Fibroblast of skin of back (primary cell): Measurements from ENCODE around the gene DIAPH2.

Experiments
- DNase-seq: peaks from one replicate; pipeline ENCODE4 v3.0.0-alpha.2; 2013

The DIAPH2 gene

DNA sequence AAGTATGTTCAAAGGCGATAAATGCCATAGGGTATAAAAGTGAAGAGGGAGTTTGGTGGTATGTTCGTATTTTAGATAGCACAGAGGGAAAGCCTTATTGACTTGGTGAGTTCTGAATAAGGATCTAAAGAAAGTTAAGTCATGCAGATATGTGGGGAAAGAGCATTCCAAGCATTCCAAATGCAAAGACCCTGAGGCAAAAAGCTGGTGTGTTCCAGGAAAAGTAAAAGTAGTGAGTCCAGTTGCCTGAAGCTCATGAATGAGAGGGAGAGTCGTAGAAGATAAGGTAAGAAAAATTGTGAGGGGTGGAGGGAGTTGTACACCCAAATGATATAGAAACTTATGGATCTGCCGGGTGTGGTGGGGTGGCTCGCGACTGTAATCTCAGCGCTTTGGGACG, 625.7 kb downstream of the DIAPH2 start:
- DNase-seq: peak; percentile 42

DNA sequence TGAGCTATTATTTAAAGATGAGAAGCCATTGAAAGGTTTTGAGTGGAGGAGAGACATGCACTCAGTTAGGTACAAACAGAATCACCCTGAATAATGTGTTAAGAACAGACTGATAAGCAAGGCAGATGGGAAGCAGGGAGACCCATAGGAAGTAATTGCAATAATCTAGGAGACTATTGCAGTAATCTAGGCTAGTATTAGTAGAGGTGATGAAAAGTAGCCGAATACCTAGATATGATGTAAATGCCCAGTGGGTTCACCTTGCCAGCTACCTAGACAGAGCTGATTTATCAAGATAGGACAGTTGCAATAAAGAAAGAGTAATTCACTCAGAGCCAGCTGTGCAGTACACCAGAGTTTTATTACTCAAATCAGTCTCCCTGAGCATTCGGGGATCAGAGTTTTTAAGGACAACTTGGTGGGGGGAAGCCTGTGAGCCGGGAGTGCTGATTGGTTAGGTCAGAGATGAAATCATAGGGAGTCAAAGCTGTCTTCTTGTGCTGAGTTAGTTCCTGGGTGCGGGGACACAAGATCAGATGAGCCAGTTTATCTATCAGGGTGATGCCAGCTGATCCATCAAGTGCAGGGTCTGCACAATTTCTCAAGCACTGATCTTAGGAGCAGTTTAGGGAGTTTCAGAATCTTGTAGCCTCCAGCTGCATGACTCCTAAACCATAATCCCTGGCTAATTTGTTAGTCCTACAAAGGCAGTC, 626.6 kb downstream of the DIAPH2 start:
- DNase-seq: no peak

DNA sequence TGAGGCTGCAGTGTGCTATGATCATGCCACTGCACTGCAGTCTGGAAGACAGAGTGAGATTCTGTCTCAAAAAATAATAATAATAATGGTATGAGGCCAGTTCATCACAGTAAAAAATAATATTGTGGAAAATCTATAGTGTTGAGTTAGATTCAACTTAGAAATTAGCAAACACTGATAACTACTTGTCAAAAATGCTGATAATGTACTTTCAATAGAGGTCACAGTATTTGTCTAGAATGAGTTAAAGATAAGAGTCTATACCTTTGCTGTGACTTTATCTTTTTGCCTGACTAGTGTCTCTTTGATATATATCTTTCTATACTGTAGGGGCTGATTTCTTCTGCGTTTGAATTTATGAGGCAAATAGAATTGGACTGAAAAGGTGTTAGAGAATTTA, 629.7 kb downstream of the DIAPH2 start:
- no peak for DNase-seq

DNA sequence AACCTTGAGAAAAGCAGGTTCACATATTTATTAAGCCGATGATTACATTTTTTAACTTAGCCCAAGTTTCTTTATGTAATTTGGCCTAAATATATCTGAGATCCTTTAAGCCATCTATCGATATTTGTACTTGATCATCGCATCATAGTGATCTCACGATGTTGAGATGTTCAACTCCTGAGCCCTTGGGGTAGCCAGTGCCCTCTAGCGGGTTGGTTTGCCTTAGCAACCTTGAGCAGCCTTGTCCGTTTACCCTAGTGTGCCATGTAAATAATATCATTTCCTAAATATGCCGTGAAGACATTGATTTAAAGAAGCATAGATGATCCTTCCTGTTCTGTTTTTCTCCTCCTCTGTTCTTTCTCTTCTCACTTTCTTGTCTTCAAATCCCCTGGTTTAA, 631.3 kb downstream of the DIAPH2 start:
- no peak for DNase-seq

DNA sequence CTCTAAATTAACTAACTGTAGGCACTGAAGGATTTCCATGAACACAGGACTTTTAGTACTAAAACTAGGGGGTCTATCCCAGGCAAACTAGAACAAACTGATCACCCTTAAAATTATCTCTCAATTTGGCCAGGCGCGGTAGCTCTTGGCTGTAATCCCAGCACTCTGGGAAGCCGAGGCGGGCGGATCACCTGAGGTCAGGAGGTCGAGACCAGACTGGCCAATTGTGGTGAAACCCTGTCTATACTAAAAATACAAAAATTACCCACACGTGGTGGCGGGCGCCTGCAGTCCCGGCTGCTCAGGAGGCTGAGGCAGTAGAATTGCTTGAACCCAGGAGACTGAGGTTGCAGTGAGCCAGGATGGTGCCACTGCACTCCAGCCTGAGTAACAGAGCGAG, 635.7 kb downstream of the DIAPH2 start:
- no peak for DNase-seq

DNA sequence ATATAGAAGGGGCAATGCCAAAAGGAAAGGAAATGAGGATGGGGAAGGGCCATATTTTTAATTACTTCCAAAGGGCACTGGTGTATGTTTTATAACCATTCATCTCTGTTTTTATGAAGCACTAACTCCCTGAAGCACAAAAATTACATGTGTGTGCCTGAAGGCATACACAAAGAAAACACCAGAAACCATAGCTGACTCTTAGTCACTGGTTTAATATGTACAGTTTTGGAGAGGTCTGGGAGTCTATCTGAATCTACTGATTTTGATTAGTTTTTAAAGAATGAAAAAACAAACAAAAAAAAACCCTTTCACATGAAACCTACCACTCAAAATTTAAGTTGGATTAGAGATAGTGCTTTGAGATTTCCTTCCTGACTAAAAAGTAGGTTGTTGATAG, 637.8 kb downstream of the DIAPH2 start:
- DNase-seq: peak; percentile 35

DNA sequence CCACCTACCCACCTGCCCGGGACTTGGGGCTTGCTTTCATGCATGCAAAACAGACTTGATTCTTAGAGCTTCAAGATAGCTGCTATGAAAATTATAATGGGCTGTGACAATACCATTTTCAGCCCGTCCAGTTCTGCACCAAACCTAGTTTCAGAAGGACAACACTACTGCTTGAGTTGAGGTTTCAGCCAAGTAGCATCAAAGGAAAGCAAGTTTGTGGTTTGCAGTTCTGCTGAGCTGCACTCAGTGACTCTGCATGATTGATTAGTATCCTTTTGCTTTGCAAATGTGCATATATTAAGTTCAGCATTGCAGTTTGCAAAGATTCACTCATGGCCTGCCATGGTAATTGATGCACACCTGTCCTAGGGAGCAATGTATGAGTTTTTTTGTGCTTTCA, 641.8 kb downstream of the DIAPH2 start:
- DNase-seq: no peak

DNA sequence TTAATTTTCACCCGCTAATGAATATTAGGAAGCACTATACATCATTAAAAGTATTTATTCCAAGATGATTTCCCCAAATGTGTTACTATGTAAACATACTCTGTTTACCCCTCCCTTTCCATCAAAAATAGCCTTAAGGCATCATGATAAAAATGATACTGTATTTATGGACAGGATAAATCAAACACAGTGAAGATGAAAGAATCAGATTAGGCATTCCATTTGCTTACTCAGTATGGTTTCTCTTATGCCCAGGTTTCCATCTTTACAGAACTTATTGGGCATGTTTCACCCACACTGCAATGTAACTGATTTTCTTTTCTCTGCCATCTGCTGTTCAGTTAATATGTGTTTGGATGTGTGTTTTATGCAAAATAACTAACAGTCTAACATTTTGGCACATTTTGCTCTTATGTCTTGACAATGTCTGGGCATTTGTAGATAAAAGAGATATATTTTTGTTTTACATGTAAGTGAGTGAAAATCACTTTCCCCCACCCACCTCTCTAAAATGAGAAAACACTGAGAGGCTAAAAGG, 644.3 kb downstream of the DIAPH2 start:
- DNase-seq: no peak

DNA sequence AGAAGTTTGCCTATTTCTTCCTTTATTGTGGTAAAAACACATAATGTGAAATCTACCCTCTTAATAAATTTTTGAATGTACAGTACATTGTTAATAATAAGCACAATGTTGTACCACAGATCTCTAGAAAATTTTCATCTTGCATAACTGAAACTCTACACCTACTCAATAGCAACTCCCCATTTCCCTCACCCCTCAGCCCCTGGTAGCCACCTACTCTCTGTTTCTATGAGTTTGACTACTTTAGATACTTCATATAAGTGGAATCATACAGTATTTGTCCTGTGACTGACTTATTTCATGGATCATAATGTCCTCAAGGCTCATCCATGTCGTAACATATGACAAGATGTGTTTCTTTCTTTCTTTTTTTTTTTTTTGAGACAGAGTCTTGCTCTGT, 645.5 kb downstream of the DIAPH2 start:
- no peak for DNase-seq

DNA sequence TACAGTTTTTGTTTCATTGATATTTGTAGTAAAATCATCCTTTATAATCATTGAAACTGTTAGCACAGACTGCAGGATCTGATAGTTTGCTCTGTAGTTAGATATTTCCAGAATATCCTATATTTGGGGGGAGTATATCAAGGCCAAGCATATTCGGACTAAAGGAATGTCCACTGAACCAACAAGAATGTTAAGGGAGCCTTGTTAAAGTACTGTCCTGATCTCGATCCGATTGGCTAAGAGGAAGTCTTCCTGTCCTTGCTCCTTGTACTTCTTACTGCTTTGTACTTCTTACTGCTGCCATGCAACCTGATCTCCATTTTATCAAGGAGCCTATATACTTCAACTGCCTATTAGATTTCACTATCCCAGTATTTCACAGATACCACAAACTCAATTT, 648.3 kb downstream of the DIAPH2 start:
- DNase-seq: peak; percentile 55

DNA sequence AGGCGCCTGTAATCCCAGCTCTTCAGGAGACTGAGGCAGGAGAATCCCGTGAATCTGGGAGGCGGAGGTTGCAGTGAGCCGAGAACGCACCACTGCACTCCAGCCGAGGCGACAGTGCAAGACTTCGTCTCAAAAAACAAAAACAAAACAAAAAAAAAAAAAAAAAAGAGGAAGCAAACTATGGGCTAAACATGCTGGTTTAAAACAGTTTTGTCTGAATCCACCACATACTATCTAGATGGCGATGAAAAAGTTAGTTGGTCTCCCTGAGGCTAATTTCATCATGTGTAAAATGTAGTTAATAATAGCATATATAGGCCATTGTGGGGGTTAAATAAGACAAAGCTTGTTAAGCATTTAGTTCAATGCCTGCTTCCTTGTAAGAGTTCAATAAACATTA, 650.2 kb downstream of the DIAPH2 start:
- DNase-seq: no peak

DNA sequence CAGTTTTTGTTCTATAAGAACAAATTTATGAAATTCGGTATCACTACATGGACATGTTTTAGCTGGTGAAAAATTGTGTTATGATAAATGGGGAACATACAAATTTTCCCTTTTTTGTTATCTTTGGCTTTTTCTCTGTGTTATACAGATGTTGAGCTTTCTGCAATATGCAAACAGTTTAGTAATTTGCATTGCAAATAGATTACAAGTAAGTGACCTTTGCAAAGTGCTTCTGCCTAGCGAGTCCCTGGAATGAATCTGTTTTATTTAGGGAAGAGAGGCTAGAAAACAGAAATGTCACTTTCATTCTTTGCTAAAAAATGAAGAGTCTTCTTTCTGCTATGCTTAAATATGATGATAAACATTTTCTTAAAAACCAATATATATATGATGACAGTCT, 660.1 kb downstream of the DIAPH2 start:
- DNase-seq: no peak

DNA sequence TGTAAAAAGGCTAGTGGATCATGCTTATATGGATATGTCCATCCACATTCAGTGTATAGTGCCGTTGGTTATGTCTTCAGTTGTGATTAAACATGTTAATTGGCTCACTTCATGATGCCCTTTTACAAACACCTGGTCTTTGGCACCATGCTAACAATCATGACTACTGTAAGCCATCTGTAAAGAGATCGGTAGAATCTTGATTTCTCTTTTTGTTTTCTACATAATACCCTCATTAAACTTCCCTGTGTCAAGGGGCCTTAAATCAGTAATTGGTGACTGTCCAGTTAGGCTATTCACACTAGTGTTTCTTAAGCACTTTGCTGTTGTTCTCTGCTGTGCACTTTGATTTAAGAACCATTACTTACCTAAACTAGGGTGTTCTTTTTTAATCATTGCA, 674.3 kb downstream of the DIAPH2 start:
- no peak for DNase-seq

DNA sequence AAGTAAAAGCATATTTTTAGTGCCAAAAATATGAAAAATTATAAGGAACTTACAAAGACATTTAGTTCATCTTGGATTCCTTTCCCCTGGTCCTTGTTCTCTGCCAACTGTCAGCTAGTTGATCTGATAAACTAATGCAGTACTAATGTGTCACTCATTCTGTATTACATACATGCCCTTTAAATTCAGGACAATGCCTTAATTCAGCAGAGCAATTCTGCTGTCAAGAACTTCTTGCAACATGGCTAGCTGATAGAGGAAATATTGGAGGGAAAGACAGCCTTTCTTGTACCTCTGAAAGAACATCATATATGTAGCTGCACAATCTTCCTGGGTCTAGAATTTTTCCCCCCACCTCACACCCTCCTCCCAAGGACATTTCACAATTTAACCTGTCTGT, 679.2 kb downstream of the DIAPH2 start:
- no peak for DNase-seq

DNA sequence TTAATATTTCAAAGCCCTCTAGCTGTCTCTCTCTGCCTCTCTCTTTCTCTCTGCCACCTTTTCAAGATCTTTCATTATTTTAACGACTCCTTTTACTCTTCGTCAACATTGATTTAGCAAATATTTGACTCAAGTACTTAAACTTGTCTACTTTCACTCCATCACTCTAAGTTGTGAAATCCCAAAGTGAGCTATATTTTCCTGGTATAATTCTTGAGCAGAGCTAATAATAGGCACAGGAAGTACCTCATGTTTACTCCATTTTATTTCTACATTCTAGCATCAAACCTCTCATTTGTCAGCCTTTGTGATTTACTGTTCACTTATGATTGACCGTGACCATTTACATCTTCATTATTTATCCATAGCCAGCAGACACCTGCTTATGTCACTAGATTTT, 681.6 kb downstream of the DIAPH2 start:
- DNase-seq: no peak

DNA sequence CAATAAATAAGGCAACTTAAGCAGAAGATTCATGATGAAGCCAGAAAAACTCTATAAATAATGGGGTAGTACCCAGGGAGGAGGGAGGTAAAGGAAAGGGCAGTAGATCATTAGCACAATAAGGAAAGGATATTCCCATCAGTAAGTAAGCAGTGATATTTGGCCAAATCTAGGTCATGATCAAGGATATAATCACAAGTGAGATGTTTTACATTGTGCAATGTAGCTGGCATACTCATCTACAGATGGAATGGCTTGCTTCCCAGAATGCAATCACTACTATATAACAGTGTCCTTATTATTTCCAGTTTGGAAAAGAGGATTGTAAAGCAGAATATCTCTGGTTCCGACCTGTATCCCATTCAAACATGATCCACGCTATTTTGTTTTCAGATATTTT, 682.5 kb downstream of the DIAPH2 start:
- DNase-seq: no peak

DNA sequence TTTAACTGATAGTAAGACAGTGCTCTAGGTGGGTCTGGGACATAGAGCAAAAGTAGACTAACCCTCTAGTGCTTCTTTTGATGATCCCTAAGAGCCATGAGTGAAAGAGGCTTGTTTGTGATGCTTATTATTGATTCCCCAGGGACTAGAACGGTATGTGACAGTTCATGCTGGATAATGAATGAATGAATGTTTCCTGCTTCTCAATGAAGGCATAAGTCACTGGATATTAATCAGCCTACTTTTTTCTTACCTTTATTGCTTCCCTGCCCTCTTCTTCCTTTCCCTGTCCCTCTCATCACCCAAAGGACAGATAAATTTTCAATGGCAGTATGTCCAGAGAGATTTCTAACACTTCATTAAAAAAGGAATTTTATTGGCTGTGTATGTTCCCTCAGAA, 685.3 kb downstream of the DIAPH2 start:
- no peak for DNase-seq

DNA sequence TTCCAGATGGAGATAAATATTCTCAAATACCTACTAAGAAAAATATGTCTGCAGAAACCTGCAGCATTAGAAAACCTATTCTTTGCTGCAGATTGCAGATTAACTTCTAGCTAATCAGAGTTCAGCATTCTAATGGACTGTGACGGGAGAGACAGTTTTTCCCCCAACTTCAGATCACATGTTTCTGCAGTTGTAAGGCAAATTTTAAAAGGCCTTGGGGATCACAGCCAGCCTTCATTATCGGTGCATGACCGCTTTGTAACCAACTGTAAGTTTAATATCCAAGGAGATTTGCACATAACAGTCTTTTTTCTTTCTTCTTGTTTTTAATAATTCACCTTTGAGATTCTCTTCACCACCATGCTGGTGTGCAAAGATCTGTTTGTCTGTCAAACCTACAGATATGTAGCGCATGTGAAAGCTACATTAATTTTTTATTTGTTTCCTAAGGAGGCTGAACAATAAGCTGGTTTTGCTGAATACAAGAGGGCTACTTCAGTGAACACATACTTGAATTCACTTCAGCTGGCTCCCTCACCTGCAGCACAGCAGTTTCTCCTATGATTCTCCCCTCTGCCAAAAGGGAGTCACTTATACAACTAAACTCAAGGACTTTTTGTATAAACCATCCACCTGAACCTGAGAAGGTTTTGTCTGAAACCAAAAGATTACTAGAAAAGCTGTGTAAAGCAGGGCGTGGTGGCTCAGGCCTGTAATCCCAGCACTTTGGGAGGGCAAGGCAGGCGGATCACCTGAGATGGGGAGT, 687.5 kb downstream of the DIAPH2 start:
- no peak for DNase-seq

DNA sequence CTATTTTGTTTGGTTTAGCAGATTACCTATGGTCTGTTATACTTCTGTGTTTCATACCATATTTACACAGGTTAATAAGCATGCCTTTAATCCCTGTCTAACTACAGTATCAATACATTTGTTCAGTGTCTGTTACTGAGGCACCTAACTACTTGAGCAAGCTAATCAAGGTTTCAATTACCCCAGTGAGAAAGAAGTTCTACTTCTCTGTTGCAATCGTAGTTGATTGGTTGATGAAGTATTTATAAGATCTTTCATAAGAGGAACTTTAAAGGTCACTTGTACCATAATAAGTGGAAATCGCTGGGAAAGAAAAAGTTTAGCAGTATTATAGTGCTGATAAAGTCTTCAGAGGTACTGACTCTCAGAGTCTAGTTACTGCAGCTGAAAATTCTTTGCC, 689.6 kb downstream of the DIAPH2 start:
- DNase-seq: no peak

DNA sequence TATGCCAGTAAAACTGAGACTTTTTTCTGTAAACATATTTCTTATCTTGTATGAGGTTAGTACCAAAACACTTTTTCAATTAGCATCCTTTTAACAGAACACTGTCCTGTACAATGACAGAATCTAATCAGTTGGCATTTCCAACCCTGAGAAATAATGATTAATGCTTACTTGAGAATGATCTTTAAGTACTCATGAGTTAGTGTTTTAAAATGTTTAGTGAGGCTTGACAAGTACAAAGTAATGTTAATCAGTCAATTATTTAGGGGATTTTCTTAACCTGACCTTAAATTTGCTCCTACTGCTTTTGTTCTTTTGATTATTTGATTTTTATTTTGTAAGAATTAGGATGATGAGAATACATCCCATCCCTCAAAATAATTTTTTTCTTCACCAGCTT, 695.6 kb downstream of the DIAPH2 start:
- no peak for DNase-seq

DNA sequence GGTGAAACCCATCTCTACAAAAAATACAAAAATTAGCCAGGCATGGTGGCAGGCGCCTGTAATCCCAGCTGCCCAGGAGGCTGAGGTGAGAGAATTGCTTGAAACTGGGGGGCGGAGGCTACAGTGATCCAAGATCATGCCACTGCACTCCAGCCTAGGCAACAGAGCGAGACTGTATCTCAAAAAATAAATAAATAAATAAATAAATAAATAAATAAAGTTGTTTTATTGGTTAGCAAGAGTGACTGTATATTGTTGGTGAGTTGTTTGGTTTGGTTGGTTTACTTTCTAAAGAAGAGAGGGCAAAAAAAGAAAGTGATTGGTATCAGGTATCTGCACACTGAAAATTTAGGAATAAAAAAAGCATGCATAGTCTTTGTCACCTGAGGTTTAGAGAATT, 700.0 kb downstream of the DIAPH2 start:
- DNase-seq: no peak

DNA sequence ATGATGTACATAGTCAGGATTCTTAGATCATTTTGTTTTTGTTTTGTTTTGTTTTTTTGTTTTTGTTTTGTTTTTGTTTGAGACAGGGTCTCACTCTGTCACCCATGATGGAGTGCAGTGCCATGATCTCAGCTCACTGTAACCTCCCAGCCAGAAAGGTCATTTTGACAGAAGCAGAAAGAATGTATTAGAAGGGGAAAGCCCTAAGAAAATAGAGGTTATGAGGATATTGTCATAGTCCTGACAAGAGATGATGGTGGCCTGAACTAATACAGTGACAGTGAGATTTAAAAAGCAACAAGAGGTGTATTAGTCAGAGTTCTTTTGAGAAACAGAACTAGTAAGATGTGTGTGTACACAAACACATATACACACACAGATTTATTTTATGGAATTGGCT, 702.4 kb downstream of the DIAPH2 start:
- no peak for DNase-seq

DNA sequence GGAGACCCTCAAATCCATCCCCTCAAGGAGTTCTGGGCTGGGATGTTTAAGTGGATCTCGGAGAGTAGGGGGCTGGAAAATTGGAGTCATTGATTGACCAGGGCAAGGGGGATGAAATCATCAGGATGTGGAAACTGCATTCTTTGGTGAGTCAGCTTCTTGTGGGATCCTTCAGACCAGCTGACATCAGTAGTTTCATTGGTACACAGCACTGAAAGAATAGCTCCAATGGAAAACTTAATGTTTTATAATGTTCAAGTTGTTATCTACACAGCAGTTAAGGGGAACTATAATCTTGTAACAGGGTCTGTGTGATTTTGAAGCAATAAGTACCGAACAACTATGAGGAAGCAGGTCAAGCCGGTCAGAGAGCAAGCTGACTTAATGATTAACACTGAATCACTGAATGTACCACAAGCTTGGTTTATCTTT, 705.1 kb downstream of the DIAPH2 start:
- peak; percentile 74 for DNase-seq

DNA sequence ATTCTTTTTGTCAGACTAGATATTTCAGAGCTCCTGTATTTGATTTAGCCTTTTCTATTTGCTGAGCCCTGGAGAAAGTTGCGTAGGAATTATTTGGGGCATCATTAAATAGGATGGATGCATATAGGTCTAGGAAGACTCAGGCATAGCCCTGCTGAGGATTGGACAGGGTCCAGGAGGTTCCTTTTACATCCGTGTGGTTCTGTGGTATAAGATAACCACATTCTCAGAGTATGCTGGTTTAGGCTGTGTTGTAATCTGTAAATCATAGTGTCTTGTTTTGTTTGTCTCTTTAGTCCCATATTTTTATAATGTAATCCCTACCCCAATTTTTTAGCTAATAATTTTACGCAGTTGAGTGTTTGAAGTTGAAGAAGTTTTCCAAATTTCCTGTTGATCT, 712.7 kb downstream of the DIAPH2 start:
- DNase-seq: peak; percentile 9
